Measurements from ENCODE around the gene TBK1.

DNA sequence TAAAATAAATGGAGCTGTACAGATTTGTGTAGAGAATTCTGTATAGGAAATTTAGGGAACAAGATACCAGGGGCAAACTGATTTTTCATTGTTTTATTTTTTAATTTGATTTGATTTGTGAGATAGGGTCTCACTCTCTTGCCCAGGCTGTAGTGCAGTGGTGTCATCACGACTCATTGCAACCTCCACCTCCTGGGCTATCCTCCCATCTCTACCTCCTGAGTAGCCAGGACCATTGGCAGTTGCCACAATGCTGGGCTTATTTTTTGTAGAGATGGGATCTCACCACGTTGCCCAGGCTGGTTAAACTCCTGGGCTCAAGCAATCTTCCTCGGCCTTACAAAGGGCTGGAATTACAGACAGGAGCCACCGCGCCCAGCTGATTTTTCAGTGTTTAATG, 18.0 kb upstream of the TBK1 start:
- TF ChIP-seq EP300 (IDR thresholded peaks at IDR 0.05) (no peak), POLR2A (IDR thresholded peaks at IDR 0.05; ENCODE audit: low read depth) (no peak)
- TF ChIP-seq, protein P1, sequence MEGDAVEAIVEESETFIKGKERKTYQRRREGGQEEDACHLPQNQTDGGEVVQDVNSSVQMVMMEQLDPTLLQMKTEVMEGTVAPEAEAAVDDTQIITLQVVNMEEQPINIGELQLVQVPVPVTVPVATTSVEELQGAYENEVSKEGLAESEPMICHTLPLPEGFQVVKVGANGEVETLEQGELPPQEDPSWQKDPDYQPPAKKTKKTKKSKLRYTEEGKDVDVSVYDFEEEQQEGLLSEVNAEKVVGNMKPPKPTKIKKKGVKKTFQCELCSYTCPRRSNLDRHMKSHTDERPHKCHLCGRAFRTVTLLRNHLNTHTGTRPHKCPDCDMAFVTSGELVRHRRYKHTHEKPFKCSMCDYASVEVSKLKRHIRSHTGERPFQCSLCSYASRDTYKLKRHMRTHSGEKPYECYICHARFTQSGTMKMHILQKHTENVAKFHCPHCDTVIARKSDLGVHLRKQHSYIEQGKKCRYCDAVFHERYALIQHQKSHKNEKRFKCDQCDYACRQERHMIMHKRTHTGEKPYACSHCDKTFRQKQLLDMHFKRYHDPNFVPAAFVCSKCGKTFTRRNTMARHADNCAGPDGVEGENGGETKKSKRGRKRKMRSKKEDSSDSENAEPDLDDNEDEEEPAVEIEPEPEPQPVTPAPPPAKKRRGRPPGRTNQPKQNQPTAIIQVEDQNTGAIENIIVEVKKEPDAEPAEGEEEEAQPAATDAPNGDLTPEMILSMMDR (IDR thresholded peaks at IDR 0.05): no peak
